ENCODE data around the gene BFAR.
"Not testable (repeated sequence)": the region's sequence is repeated elsewhere in the genome, so short reads cannot be mapped to it uniquely, and the experiment has no call there.

The BFAR gene

GRCh38 chr16:14632693-14633569, at the start of gene BFAR:
Gene BFAR, plus strand, starts transcription at chr16:14632951. Its CDS starts 11,396 bp downstream, at chr16:14644347.
- peak; percentile 91 for FAIRE-seq

- no peak for FAIRE-seq
Measured at GRCh38 chr16:14585287-14585686, 47.5 kb upstream of the BFAR start.

- FAIRE-seq: no peak
Measured at GRCh38 chr16:14586637-14587305, 46.0 kb upstream of the BFAR start.

- peak; percentile 84 for FAIRE-seq
Measured at GRCh38 chr16:14600164-14600563, 32.6 kb upstream of the BFAR start.

GRCh38 chr16:14602443-14602963, 30.2 kb upstream of the BFAR start:
- no peak for FAIRE-seq

- no peak for FAIRE-seq
Measured at GRCh38 chr16:14606102-14606501, 26.6 kb upstream of the BFAR start.

GRCh38 chr16:14608111-14608566, 24.6 kb upstream of the BFAR start:
- FAIRE-seq: no peak

GRCh38 chr16:14608604-14609003, 24.1 kb upstream of the BFAR start:
- FAIRE-seq: no peak

- FAIRE-seq: no peak
Measured at GRCh38 chr16:14609716-14610115, 23.0 kb upstream of the BFAR start.

- no peak for FAIRE-seq
Measured at GRCh38 chr16:14611660-14612059, 21.1 kb upstream of the BFAR start.

GRCh38 chr16:14613991-14614390, 18.8 kb upstream of the BFAR start:
- no peak for FAIRE-seq

GRCh38 chr16:14616280-14616679, 16.5 kb upstream of the BFAR start:
- no peak for FAIRE-seq

GRCh38 chr16:14618566-14618965, 14.2 kb upstream of the BFAR start:
- no peak for FAIRE-seq

GRCh38 chr16:14627078-14627477, 5.7 kb upstream of the BFAR start:
- FAIRE-seq: no peak

- FAIRE-seq: no peak
Measured at GRCh38 chr16:14628806-14629611, 3.7 kb upstream of the BFAR start.

- FAIRE-seq: no peak
Measured at GRCh38 chr16:14629612-14629918, 3.2 kb upstream of the BFAR start.

GRCh38 chr16:14629919-14630619, 2.7 kb upstream of the BFAR start, which contains the start of gene PARN:
Gene PARN, minus strand, starts transcription at chr16:14630260. Its CDS starts 135 bp downstream, at chr16:14630125.
- no peak for FAIRE-seq

GRCh38 chr16:14630620-14631330, 2.0 kb upstream of the BFAR start:
- FAIRE-seq: not testable (repeated sequence)

- no peak for FAIRE-seq
Measured at GRCh38 chr16:14634389-14634725, 1.6 kb downstream of the BFAR start.

GRCh38 chr16:14635395-14636165, 2.8 kb downstream of the BFAR start:
- FAIRE-seq: no peak
